ENCODE data around the gene THSD1.

THSD1 gene

DNA sequence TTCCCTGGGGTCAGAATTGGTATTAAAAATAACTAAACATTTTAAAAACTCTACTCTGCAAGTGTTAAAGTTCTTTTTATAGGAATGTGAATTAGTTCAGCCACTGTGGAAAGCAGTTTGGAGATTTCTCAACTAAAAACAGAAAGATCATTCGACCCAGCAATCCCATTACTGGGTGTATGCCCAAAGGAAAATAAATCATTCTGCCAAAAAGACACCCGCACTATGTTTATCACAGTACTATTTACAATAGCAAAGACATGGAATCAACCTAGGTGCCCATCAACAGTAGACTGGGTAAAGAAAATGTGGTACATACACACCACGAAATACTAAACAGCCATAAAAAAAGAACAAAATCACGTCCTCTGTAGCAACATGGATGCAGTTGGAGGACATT, 657 bp upstream of the THSD1 start:
- TF ChIP-seq POLR2AphosphoS5 (IDR thresholded peaks at IDR 0.05; ENCODE audit: low read depth, low read length) (no peak), POLR2A (IDR thresholded peaks at IDR 0.05; ENCODE audit: low read depth, low read length) (no peak), TAF1 (IDR thresholded peaks at IDR 0.05; ENCODE audit: borderline replicate concordance, low read depth, low read length) (no peak)
- DNase-seq (ENCODE audit: insufficient read length) (no peak), FAIRE-seq (no peak)

DNA sequence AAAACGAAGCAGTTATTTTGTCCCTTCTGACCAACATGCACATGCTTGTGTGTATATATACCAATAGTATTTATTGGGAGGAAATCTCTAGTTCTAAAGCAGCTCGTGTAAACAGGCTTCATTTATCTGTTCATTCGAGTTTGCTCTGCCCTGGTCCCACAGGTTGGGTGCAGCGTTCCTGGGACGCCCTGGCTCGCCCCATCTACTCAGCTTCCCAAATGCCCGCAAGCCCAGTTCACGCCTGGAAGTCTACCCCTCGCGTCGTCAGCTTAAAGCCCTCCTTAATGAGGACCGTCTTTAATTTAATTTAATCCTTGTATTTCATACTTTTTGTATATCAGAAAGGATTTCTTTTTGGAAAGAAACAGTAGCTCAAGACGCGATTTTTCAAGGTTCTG, 604 bp downstream of the THSD1 start:
- DNase-seq (ENCODE audit: insufficient read length) (no peak), FAIRE-seq (no peak)
- TF ChIP-seq POLR2AphosphoS5 (IDR thresholded peaks at IDR 0.05; ENCODE audit: low read depth, low read length) (no peak), TAF1 (IDR thresholded peaks at IDR 0.05; ENCODE audit: borderline replicate concordance, low read depth, low read length) (no peak), POLR2A (IDR thresholded peaks at IDR 0.05; ENCODE audit: low read depth, low read length) (no peak)

DNA sequence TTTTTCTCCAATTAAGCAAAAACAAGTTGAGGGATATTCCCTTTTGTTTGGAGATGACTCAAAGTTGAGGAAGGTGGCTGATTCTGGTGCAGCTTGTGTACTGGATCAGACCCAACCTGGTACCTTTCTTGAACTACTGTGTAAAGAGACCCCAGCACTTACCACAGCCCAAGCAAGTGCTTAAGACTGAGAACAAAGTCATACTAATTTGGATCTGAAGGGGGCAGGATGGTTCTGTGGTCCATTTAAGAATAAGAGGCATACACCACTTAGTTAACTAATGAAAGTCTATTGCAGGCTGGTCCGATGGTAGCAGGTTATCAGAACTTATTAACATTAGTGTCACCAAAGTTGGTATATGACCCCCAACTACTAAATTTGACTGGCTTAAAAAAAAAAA, 6.3 kb downstream of the THSD1 start:
- FAIRE-seq: no peak
- TF ChIP-seq POLR2A (IDR thresholded peaks at IDR 0.05; ENCODE audit: low read depth, low read length) (no peak), POLR2AphosphoS5 (IDR thresholded peaks at IDR 0.05; ENCODE audit: low read depth, low read length) (no peak), TAF1 (IDR thresholded peaks at IDR 0.05; ENCODE audit: borderline replicate concordance, low read depth, low read length) (no peak)

DNA sequence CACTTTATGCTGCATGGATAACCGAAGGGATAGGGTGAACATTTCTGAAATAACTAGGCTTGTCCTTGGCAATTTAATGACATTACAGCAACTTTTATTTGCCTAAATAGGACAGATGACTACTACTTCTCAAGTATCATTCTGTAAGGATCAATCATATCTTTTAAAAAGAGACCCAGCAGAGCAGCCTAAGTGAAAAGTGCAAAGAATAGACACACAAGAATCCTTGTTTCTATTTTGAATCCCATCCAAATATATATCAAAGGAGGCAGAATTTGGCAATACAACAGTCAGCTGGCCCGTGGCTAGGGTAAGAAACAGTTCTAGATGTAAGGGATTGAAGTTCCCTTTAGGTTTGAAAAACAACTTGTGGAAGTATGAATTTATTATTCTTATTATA, 6.9 kb downstream of the THSD1 start:
- TF ChIP-seq TAF1 (IDR thresholded peaks at IDR 0.05; ENCODE audit: borderline replicate concordance, low read depth, low read length): no peak
- TF ChIP-seq POLR2A (IDR thresholded peaks at IDR 0.05; ENCODE audit: low read depth, low read length): no peak
- no peak for TF ChIP-seq POLR2AphosphoS5 (IDR thresholded peaks at IDR 0.05; ENCODE audit: low read depth, low read length)
- FAIRE-seq: no peak
- no peak for DNase-seq (ENCODE audit: insufficient read length)

More for the DNA sequence above, 6.3 kb downstream of the THSD1 start:
- no peak for DNase-seq (ENCODE audit: insufficient read length)

DNA sequence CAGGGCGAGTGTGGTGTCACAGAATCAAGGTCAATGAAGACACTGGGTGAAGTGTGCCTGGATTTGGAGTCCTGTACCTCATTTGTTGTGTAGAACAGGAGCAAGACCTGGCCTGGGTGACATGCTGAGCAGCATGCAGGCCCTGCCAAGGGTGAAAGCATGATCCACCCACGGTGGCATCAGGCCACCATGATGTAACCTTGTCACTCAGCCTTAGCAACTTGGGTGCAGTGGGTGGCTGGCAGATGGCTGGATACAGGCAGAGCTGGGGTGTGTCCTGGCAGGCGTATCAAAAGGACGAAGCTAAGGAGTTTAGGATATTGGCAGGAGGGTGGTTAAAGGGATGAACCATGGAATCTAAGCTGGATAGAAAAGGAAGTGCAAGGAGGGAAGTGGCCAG, 10.3 kb downstream of the THSD1 start:
- TF ChIP-seq POLR2AphosphoS5 (IDR thresholded peaks at IDR 0.05; ENCODE audit: low read depth, low read length): no peak
- no peak for DNase-seq (ENCODE audit: insufficient read length)
- no peak for FAIRE-seq

DNA sequence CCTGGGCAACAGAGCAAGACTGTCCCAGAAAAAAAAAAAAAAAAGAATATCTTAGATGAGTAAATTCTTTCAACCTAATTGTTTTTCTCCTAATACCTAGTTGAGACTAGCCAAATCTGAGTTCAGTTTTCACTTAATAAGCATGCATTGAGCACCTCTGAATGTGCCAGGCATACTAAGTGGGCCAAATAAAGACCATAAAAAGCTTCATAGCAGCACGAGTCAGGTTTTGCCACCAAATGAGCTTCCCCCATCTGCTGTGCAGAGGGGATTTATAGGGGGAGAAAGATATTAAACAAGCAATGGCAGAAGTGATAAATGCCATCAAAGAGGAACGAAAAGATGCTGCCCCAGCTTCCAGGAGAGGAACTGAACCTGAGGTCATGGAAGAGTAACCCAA, 11.4 kb downstream of the THSD1 start:
- DNase-seq (ENCODE audit: insufficient read length): no peak
- TF ChIP-seq POLR2AphosphoS5 (IDR thresholded peaks at IDR 0.05; ENCODE audit: low read depth, low read length) (no peak), POLR2A (IDR thresholded peaks at IDR 0.05; ENCODE audit: low read depth, low read length) (no peak), TAF1 (IDR thresholded peaks at IDR 0.05; ENCODE audit: borderline replicate concordance, low read depth, low read length) (no peak)
- no peak for FAIRE-seq

DNA sequence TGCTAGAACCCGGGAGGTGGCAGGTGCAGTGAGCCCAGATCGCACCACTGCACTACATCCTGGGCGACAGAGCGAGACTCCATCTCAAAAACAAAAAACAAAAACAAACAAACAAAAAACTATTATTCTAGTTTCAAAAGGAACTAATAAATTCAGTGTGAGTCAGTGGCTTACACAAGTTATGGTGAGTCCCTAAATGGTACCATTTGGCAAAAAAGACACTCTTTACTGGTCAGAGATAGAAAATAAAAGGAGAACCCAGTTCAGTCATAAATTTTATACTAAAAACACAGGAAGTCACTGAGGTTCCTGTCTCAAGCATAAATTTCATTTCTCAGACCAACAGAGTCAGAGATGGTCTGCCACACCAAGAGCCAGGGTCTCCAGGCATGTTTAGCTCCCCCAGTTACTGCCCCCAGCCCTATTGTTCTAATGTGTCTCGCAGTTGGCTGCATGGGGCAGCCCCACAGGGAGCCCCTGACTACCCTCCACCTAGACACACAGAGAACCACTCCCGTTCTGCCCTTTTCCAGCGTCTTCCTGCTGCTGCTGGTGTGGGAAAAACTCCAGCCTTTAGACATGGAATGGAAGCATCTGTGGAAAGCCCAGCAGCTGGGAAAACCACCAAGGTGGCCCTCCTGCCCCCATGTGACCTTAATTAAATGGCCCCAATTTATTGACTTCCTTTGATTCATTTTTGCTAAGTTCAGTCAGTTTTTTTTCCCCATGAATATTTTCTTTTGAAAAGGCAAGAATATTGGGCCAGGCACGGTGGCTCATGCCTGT, 12.2 kb downstream of the THSD1 start:
- no peak for FAIRE-seq

DNA sequence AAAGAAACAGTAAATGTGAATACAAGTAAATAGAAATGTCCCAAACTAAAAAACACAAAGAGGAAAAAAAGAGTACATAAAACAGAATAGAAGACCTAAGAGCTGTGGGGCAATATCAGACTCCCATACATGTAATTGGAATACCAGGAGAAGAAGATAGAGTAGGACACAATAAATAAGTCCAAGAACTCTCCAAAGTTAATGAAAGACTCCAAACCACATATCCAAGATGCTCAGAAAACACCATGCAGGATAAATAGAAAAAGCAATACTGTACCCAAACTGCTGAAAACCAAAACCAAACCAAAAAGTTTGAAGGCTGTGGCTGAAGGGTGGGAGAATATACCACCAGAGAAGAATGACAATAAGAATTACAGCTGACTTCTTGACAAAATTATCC, 18.3 kb downstream of the THSD1 start:
- DNase-seq (ENCODE audit: insufficient read length): no peak
- TF ChIP-seq TAF1 (IDR thresholded peaks at IDR 0.05; ENCODE audit: borderline replicate concordance, low read depth, low read length) (no peak), POLR2AphosphoS5 (IDR thresholded peaks at IDR 0.05; ENCODE audit: low read depth, low read length) (no peak), POLR2A (IDR thresholded peaks at IDR 0.05; ENCODE audit: low read depth, low read length) (no peak)
- no peak for FAIRE-seq

More for the DNA sequence above, 12.2 kb downstream of the THSD1 start:
- no peak for TF ChIP-seq TAF1 (IDR thresholded peaks at IDR 0.05; ENCODE audit: borderline replicate concordance, low read depth, low read length)
- TF ChIP-seq POLR2AphosphoS5 (IDR thresholded peaks at IDR 0.05; ENCODE audit: low read depth, low read length): no peak
- TF ChIP-seq POLR2A (IDR thresholded peaks at IDR 0.05; ENCODE audit: low read depth, low read length): no peak
- DNase-seq (ENCODE audit: insufficient read length): no peak

DNA sequence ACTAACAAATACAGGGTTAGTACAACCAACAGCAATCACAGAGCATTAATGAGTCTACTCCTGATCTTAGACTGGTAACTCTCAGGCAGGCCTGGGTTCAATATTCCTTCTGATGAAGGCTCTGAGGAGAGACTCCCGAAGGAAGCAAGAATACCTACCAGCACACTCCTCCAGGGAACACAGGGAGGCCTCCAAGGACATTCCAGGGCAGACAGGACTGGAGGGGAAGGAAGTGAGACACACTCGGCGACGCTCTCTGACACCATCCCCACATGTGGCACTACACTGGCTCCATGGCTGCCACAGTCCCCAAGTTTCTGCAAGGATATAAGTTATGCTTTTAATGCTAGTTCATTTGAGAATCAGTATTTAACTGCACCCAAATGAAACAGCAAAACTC, 20.1 kb downstream of the THSD1 start:
- FAIRE-seq (no peak), DNase-seq (ENCODE audit: insufficient read length) (no peak)
- no peak for TF ChIP-seq POLR2AphosphoS5 (IDR thresholded peaks at IDR 0.05; ENCODE audit: low read depth, low read length)
- TF ChIP-seq TAF1 (IDR thresholded peaks at IDR 0.05; ENCODE audit: borderline replicate concordance, low read depth, low read length): no peak
- no peak for TF ChIP-seq POLR2A (IDR thresholded peaks at IDR 0.05; ENCODE audit: low read depth, low read length)

DNA sequence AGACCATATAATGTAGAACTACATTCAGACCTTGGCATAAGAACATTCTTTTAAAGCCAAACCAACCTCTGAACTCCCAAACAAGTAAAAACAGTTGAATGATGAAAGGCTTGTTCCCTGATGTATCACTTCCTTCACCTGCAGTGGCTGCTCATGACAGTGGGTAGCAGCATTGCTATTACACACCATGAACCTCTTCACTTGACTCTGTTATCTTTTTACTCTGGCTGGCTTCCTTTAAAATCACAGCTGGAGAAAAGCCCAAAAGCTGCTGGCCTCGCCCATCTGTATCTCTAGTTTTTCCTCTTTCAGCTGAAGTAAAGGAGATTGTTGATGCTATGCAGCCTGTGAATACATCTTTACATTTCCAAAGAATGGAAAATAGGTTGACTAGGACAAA, 22.6 kb downstream of the THSD1 start:
- FAIRE-seq: no peak

DNA sequence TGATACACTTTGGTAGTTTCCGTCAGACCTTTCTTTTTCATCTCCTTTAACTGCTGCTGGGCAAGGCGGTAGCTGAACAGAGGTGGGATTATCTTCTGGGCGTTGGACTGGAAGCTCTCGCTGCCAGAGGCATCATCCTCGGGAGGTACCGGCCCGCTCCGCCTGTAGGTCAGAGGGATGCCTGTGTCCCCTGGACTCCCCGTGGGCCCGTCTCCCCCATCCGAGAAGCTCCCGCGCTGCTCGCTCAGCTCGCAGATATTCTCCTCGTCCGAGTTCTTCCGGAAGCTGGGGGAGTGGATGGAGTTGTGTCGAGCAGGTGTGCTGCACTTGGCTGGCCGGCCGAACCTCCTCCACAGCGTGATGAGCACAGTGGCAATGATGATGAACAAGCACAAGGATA, 27.7 kb downstream of the THSD1 start:
- FAIRE-seq (no peak), DNase-seq (ENCODE audit: insufficient read length) (no peak)

More for the DNA sequence above, 22.6 kb downstream of the THSD1 start:
- no peak for TF ChIP-seq POLR2AphosphoS5 (IDR thresholded peaks at IDR 0.05; ENCODE audit: low read depth, low read length)
- no peak for TF ChIP-seq TAF1 (IDR thresholded peaks at IDR 0.05; ENCODE audit: borderline replicate concordance, low read depth, low read length)
- no peak for TF ChIP-seq POLR2A (IDR thresholded peaks at IDR 0.05; ENCODE audit: low read depth, low read length)
- DNase-seq (ENCODE audit: insufficient read length): no peak

DNA sequence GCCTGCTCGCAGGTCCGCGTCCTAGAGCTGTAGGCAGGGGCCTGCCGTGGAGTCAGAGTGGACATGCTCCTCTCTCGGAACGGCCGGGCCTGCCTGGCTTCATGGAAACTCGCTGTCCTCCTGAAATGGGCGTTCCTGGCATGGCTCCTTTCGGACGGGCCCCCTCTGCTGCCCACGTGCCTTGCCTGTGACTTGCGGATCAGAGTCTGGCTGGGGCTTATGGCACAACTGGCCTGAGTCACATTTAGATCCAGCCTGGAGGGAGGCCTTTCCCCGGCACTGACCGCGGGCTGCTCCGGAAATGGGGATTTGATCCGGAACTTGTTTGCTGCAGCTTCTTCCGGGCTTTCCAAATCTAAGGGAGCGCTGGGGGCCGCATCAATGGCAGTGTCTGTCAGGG, 28.1 kb downstream of the THSD1 start:
- DNase-seq (ENCODE audit: insufficient read length): no peak
- no peak for FAIRE-seq
- no peak for TF ChIP-seq POLR2A (IDR thresholded peaks at IDR 0.05; ENCODE audit: low read depth, low read length)
- no peak for TF ChIP-seq POLR2AphosphoS5 (IDR thresholded peaks at IDR 0.05; ENCODE audit: low read depth, low read length)
- no peak for TF ChIP-seq TAF1 (IDR thresholded peaks at IDR 0.05; ENCODE audit: borderline replicate concordance, low read depth, low read length)

More for the DNA sequence above, 27.7 kb downstream of the THSD1 start:
- TF ChIP-seq POLR2AphosphoS5 (IDR thresholded peaks at IDR 0.05; ENCODE audit: low read depth, low read length): no peak
